Esophagus muscularis mucosa (tissue), 2 donors: ENCODE results near the gene ITGA5.

Experiments used
- POLR2A ChIP-seq: fragments of 450-650 bp; IDR thresholded peaks from one replicate; pipeline ENCODE4 v1.6.1; 2017; ENCODE audit warnings: antibody characterized with exemption, moderate library complexity, mild to moderate bottlenecking, low read depth
- POLR2AphosphoS5 ChIP-seq, 2 donors: sonication (generic); formaldehyde crosslinking; IDR thresholded peaks; one replicate each; pipeline ENCODE4 v1.6.1; 2017; ENCODE audit warnings: antibody characterized with exemption in 2 of 2

- TF ChIP-seq POLR2A (no peak), POLR2AphosphoS5 (IDR thresholded peaks at IDR 0.05) (no peak)
Measured at GRCh38 chr12:54423816-54424150, 4.7 kb upstream of the ITGA5 start.
